H1 (cell line): ENCODE data around the gene NCK2. TPM values are rescaled to one million over a fixed set of nuclear protein-coding genes. Genes with fewer than 3 reads are reported as not detected.

Experiments
- CTCF ChIA-PET: fragments of 300-600 bp; sonication (Branson Sonifier 250); formaldehyde crosslinking; loops from one replicate; lab custom pipeline; 2021; ENCODE audit not compliant: partially characterized antibody; lab: Charles Lee
- POLR2A ChIA-PET: fragments of 300-600 bp; sonication (Branson Sonifier 250); formaldehyde crosslinking; loops from one replicate; lab custom pipeline; 2021; ENCODE audit warnings: inconsistent platforms; ENCODE audit not compliant: partially characterized antibody; lab: Charles Lee
- DNase-seq, 2 experiments: peaks; one replicate each; pipeline versions ENCODE4 v3.0.0 to v3.0.0-alpha.2; 2010 to 2022; ENCODE audit warnings: low spot score in 2 of 2, low read depth in 1 of 2, mixed read lengths in 1 of 2
- FAIRE-seq: peaks from 2 replicates; lab custom pipeline; 2011; peaks lifted over from hg19 to GRCh38; lab: Jason Lieb, UNC
- H2AFZ ChIP-seq: 2 replicates; pipeline ENCODE4 v1.8.1; 2012; ENCODE audit warnings: low read length, inconsistent platforms
- H2AK5ac ChIP-seq: 2 replicates; pipeline ENCODE4 v1.6.1; 2013; ENCODE audit warnings: low read depth, low read length
- H2BK120ac ChIP-seq: replicated peaks from 2 replicates; pipeline ENCODE3; 2013; ENCODE audit warnings: low read depth, low read length, inconsistent platforms
- H2BK12ac ChIP-seq: 2 replicates; pipeline ENCODE4 v1.6.1; 2013; ENCODE audit warnings: low read depth, low read length
- H2BK15ac ChIP-seq: 2 replicates; pipeline ENCODE4 v1.6.1; 2013; ENCODE audit warnings: low read length
- H2BK20ac ChIP-seq: 2 replicates; pipeline ENCODE4 v1.6.1; 2013; ENCODE audit warnings: low read length
- H2BK5ac ChIP-seq: 2 replicates; pipeline ENCODE4 v1.6.1; 2013; ENCODE audit warnings: low read depth, low read length
- H3K14ac ChIP-seq: 2 replicates; pipeline ENCODE4 v1.6.1; 2013; ENCODE audit warnings: inconsistent platforms; ENCODE audit not compliant: insufficient read length
- H3K18ac ChIP-seq: 2 replicates; pipeline ENCODE4 v1.6.1; 2013; ENCODE audit warnings: low read length; ENCODE audit errors: extremely low read depth
- H3K23ac ChIP-seq: 2 replicates; pipeline ENCODE4 v1.6.1; 2013; ENCODE audit warnings: inconsistent platforms; ENCODE audit not compliant: insufficient read length
- H3K23me2 ChIP-seq: 2 replicates; pipeline ENCODE4 v1.6.1; 2013; ENCODE audit warnings: low read depth, low read length
- H3K27ac ChIP-seq: 2 replicates; pipeline ENCODE4 v1.6.1; 2011; ENCODE audit warnings: low read depth, low read length, inconsistent platforms
- H3K27me3 ChIP-seq, 4 experiments: replicated peaks in 1 of 4; 1 replicate in 1 of 4; 2 replicates in 3 of 4; pipeline versions ENCODE4 v1.6.1 to v1.8.1; 2011 to 2013; ENCODE audit warnings: low read length in 3 of 4, mild to moderate bottlenecking in 3 of 4, inconsistent platforms in 2 of 4, mixed read lengths in 2 of 4, moderate library complexity in 1 of 4; ENCODE audit not compliant: control insufficient read depth in 3 of 4, insufficient read depth in 3 of 4; ENCODE audit errors: extremely low read depth in 1 of 4
- H3K36me3 ChIP-seq, 4 experiments: 2 replicates each; pipeline versions ENCODE4 v1.6.1 to v1.8.1; 2011 to 2013; ENCODE audit warnings: mild to moderate bottlenecking in 4 of 4, low read length in 3 of 4, moderate library complexity in 2 of 4, control low read depth in 1 of 4, inconsistent platforms in 1 of 4; ENCODE audit not compliant: insufficient read depth in 4 of 4, control insufficient read depth in 2 of 4
- H3K4ac ChIP-seq: replicated peaks from 2 replicates; pipeline ENCODE3; 2013; ENCODE audit warnings: low read length, low read depth, mixed read lengths, inconsistent platforms; ENCODE audit not compliant: insufficient read length
- H3K4me1 ChIP-seq, 4 experiments: replicated peaks in 1 of 4; 1 replicate in 1 of 4; 2 replicates in 3 of 4; pipeline versions ENCODE4 v1.6.1 to v1.8.1; 2011 to 2013; ENCODE audit warnings: low read length in 3 of 4, inconsistent platforms in 2 of 4, mixed read lengths in 1 of 4; ENCODE audit not compliant: insufficient read depth in 4 of 4, control insufficient read depth in 3 of 4
- H3K4me2 ChIP-seq, 2 experiments: 2 replicates each; pipeline versions ENCODE4 v1.6.1 to v1.8.1; 2011 to 2013; ENCODE audit warnings: low read depth in 2 of 2, low read length in 2 of 2, control low read depth in 1 of 2, inconsistent platforms in 1 of 2, mild to moderate bottlenecking in 1 of 2; ENCODE audit not compliant: insufficient read depth in 1 of 2
- H3K4me3 ChIP-seq, 4 experiments: fragments of 200-600, 300-600 bp in 1 of 4; sonication (generic), shearing (Covaris generic), sonication (Bioruptor Twin) in 1 of 4; 2 replicates each; pipeline versions ENCODE4 v1.5.1 to v1.8.1; 2011 to 2016; ENCODE audit warnings: low read length in 4 of 4, low read depth in 3 of 4, control low read depth in 2 of 4, inconsistent platforms in 2 of 4, mild to moderate bottlenecking in 2 of 4, mixed read lengths in 1 of 4, moderate library complexity in 1 of 4; ENCODE audit not compliant: insufficient read depth in 2 of 4; ENCODE audit errors: extremely low read depth in 1 of 4
- H3K56ac ChIP-seq: replicated peaks from 2 replicates; pipeline ENCODE3; 2013; ENCODE audit warnings: low read depth, mild to moderate bottlenecking, mixed read lengths, low read length, inconsistent platforms; ENCODE audit not compliant: insufficient read length
- H3K79me1 ChIP-seq: 2 replicates; pipeline ENCODE4 v1.6.1; 2013; ENCODE audit warnings: low read depth, low read length, control low read depth
- H3K79me2 ChIP-seq, 2 experiments: 2 replicates each; pipeline versions ENCODE4 v1.6.1 to v1.8.1; 2012 to 2013; ENCODE audit warnings: low read length in 2 of 2, mild to moderate bottlenecking in 2 of 2, inconsistent platforms in 1 of 2; ENCODE audit not compliant: insufficient read depth in 2 of 2, control insufficient read depth in 1 of 2
- H3K9ac ChIP-seq, 4 experiments: replicated peaks in 1 of 4; 1 replicate in 1 of 4; 2 replicates in 3 of 4; pipeline versions ENCODE4 v1.6.1 to v1.8.1; 2011 to 2013; ENCODE audit warnings: low read depth in 3 of 4, low read length in 3 of 4, control low read depth in 2 of 4, mild to moderate bottlenecking in 2 of 4, moderate library complexity in 2 of 4, inconsistent platforms in 1 of 4; ENCODE audit errors: extremely low read depth in 1 of 4
- H3K9me3 ChIP-seq, 2 experiments: 2 replicates each; pipeline versions ENCODE4 v1.6.1 to v1.8.1; 2012 to 2013; ENCODE audit warnings: mild to moderate bottlenecking in 2 of 2, moderate library complexity in 2 of 2, control low read depth in 1 of 2, inconsistent platforms in 1 of 2, low read depth in 1 of 2, low read length in 1 of 2, mixed read lengths in 1 of 2; ENCODE audit not compliant: insufficient read depth in 2 of 2
- H4K20me1 ChIP-seq, 2 experiments: replicated peaks in 1 of 2; 2 replicates each; pipeline versions ENCODE3 to v1.8.1; 2011 to 2013; ENCODE audit warnings: inconsistent platforms in 2 of 2, low read length in 2 of 2, mild to moderate bottlenecking in 1 of 2; ENCODE audit not compliant: insufficient read depth in 2 of 2, control insufficient read depth in 1 of 2
- H4K5ac ChIP-seq: 2 replicates; pipeline ENCODE4 v1.6.1; 2013; ENCODE audit warnings: low read length, low read depth, mixed read lengths, inconsistent platforms; ENCODE audit not compliant: insufficient read length
- H4K8ac ChIP-seq: 2 replicates; pipeline ENCODE4 v1.8.0; 2013; ENCODE audit warnings: mild to moderate bottlenecking, moderate library complexity, low read length, inconsistent platforms; ENCODE audit not compliant: insufficient read depth; ENCODE audit errors: extremely low read depth
- H4K91ac ChIP-seq: replicated peaks from 2 replicates; pipeline ENCODE3; 2013; ENCODE audit warnings: low read length, mixed read lengths, inconsistent platforms; ENCODE audit not compliant: insufficient read length
- ATF3 ChIP-seq: IDR thresholded peaks from 2 replicates; pipeline ENCODE4 v1.6.1; 2011; ENCODE audit warnings: low read depth, mild to moderate bottlenecking, low read length; ENCODE audit not compliant: insufficient read depth
- CEBPB ChIP-seq: IDR thresholded peaks from 2 replicates; pipeline ENCODE4 v1.6.1; 2012; ENCODE audit warnings: low read depth, low read length
- CHD2 ChIP-seq: IDR thresholded peaks from 2 replicates; pipeline ENCODE4 v1.6.1; 2012; ENCODE audit warnings: low read length, improper control_type of control experiment
- CTCF ChIP-seq, 3 experiments: IDR thresholded peaks; 1 replicate in 2 of 3; 2 replicates in 1 of 3; pipeline versions ENCODE4 v1.5.1 to v1.6.1; 2011; ENCODE audit warnings: low read length in 3 of 3, mild to moderate bottlenecking in 3 of 3, inconsistent platforms in 2 of 3, low read depth in 1 of 3, moderate library complexity in 1 of 3; ENCODE audit not compliant: insufficient read depth in 1 of 3; ENCODE audit errors: control extremely low read depth in 1 of 3
- EGR1 ChIP-seq: IDR thresholded peaks from 2 replicates; pipeline ENCODE4 v1.6.1; 2011; ENCODE audit warnings: low read depth, low read length, borderline replicate concordance
- EZH2 ChIP-seq: fragments of 200-600 bp; sonication (generic); IDR thresholded peaks from 2 replicates; pipeline ENCODE4 v1.7.1; 2012; ENCODE audit warnings: low read depth, mild to moderate bottlenecking, moderate library complexity, low read length, inconsistent platforms; ENCODE audit not compliant: severe bottlenecking
- KDM5A ChIP-seq: fragments of 200-600 bp; IDR thresholded peaks from 2 replicates; pipeline ENCODE4 v1.7.1; 2012; ENCODE audit warnings: mild to moderate bottlenecking, low read length, inconsistent platforms, mixed read lengths
- POU5F1 ChIP-seq: IDR thresholded peaks from 2 replicates; pipeline ENCODE4 v1.6.1; 2011; ENCODE audit warnings: low read depth, mild to moderate bottlenecking, low read length, moderate library complexity
- SAP30 ChIP-seq: fragments of 300-600 bp; sonication (generic); IDR thresholded peaks from 2 replicates; pipeline ENCODE4 v1.7.1; 2012; ENCODE audit warnings: low read length, moderate library complexity, mild to moderate bottlenecking, inconsistent platforms; ENCODE audit not compliant: insufficient read depth, insufficient replicate concordance
- SRF ChIP-seq: IDR thresholded peaks from 2 replicates; pipeline ENCODE4 v1.6.1; 2011; ENCODE audit warnings: mild to moderate bottlenecking, low read depth, low read length, moderate library complexity
- YY1 ChIP-seq: IDR thresholded peaks from 2 replicates; pipeline ENCODE4 v1.6.1; 2011; ENCODE audit warnings: low read depth, mild to moderate bottlenecking, low read length
- WGBS, 2 experiments: shearing (Covaris generic) in 1 of 2; methylation state at CpG; one replicate each; pipeline versions ENCODE4 v1.1.6 to v1.1.7; 2013 to 2015; ENCODE audit warnings: low lambda C conversion rate in 2 of 2, mixed read lengths in 2 of 2, inconsistent platforms in 1 of 2, low coverage in 1 of 2, missing lambda C conversion rate in 1 of 2; ENCODE audit not compliant: insufficient replicate concordance in 2 of 2, insufficient coverage in 1 of 2, insufficient read length in 1 of 2; ENCODE audit errors: extremely low coverage in 1 of 2, missing lambda C conversion rate in 1 of 2; 5-methylcytosine and 5-hydroxymethylcytosine counted together
- polyA plus RNA-seq, 7 experiments: library from polyadenylated mRNA; depleted of rRNA in 3 of 7; stranded (reverse) in 5 of 7; unstranded in 2 of 7; fragments of >200 nt in 5 of 7; fragments of 200-250 nt in 2 of 7; gene quantifications; 1 replicate in 5 of 7; 2 replicates in 1 of 7; 4 replicates in 1 of 7; pipeline versions ENCODE4 v1.2.1 to v1.2.3, GENCODE V29; 2011 to 2013; ENCODE audit warnings: missing spikeins in 2 of 7, mixed read lengths in 2 of 7
- total RNA-seq: library from RNA; stranded (reverse); fragmentation: NEBNext Ultra II Directional; extraction: Animal tissue kit (Norgen Biotek cat#: 25700); gene quantifications from 2 replicates; pipeline ENCODE4 v1.2.1, GENCODE V29; 2021

The NCK2 gene
- total and polyA plus RNA-seq, 2 of the 8 experiments (the other 6 are each of a cell fraction or from before 2014, with no cell fraction given) = 30.3 to 65.7 TPM

DNA sequence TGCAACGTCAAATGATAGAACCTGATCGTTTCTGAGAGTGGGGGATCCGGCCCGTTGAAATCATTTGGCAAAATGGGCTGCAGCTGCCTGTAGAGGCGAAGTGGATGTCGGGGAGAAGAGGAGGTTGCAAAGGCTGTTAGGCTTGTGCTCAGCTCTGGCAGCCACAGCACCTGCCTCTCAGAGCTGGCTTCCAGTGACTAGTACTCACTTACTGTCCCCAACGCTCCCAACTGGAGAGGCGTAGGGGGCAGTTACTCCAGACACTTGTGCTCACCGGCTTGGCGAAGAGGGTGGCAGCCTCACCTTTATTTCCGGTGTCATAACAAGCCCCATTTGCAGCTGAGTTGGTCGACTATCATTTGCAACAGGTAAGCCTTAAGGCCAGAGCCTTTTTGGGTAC, 37.9 kb downstream of the NCK2 start:
- Histone ChIP-seq H3K4me1 (peaks cover 2 to 11% (median 6%) of the 10 kb centered on the region in 4 experiments), H3K36me3 (no peaks in the 10 kb centered on the region), H3K4ac (no peak overlapping the region), H3K4me2 (no peak overlapping the region), H3K27ac (no peak overlapping the region), H3K56ac (no peak overlapping the region), H4K8ac (no peak overlapping the region; the same call in 1 of the 2 replicates), H2AFZ (no peak overlapping the region), H3K23ac (no peak overlapping the region), H2BK5ac (no peak overlapping the region), H3K4me3 (no peak overlapping the region), H3K79me2 (peaks cover 0 to 91% of the 10 kb centered on the region in 2 experiments), H2BK120ac (no peak overlapping the region), H2AK5ac (no peak overlapping the region), H3K9ac (no peak overlapping the region), H3K27me3 (no peaks in the 10 kb centered on the region), H3K23me2 (no peaks in the 10 kb centered on the region; the same call in 1 of the 2 replicates), H4K5ac (no peak overlapping the region), H2BK20ac (no peak overlapping the region), H2BK12ac (no peak overlapping the region), H4K20me1 (peaks cover 11 to 30% of the 10 kb centered on the region in 2 experiments), H4K91ac (no peak overlapping the region), H3K14ac (no peak overlapping the region), H3K9me3 (no peaks in the 10 kb centered on the region), H3K79me1 (peaks cover 27% of the 10 kb centered on the region), H2BK15ac (no peak overlapping the region), H3K18ac (no peak overlapping the region)
- no peak for FAIRE-seq
- no peak for DNase-seq
- POLR2A ChIA-PET = interaction anchor here (2.1 kb wide), 1 partner anchor 11 kb away, joined by 5 read pairs; no protein-coding TSS in a partner anchor
- WGBS, 2 experiments = 94% methylated on average over 12 of the region's 12 CpGs; no CpG with 5 or more reads in 1 of the 2 experiments
- CTCF ChIA-PET = interaction anchor here (0.7 to 1.9 kb wide), 7 partner anchors 11 to 414 kb away, joined by 3 to 5 read pairs (median 3); no protein-coding TSS in a partner anchor
- TF ChIP-seq CTCF (IDR thresholded peaks at IDR 0.05; ENCODE audit: control extremely low read depth in 1 of 3, insufficient read depth in 1 of 3, low read depth in 1 of 3, low read length in 3 of 3) (no peak), EGR1 (no peak), ATF3 (no peak), KDM5A (no peak), CHD2 (no peak), POU5F1 (no peak), CEBPB (no peak), YY1 (no peak), EZH2 (no peak), SAP30 (no peak), SRF (no peak)
